T1000 (cell line): Measurements from ENCODE around the gene PLEKHA8.

Experiments
- DNase-seq: peaks from one replicate; lab custom pipeline; 2025; ENCODE audit warnings: mixed read lengths; lab: John Stamatoyannopoulos, UW

PLEKHA8 gene

DNA sequence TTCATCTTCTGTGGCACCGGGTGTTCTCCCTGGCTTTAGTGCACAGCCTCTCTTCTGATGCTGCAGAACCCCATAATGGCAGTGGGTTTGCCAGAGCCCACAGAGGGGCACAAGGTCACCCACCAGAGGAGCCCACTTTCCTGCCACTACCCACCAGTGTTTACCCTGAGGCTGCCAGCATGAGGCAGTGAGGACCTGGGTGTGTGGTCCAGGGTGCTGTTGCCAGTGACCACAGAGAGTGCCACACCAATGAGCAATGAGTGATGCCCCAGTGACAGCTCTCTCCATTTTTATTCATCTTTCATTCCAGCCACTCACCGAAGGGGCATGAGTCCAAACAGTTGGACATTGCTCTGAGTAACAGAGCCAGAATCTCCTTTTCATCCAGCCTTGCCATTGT, 141.4 kb downstream of the PLEKHA8 start:
- peak; percentile 74 for DNase-seq

DNA sequence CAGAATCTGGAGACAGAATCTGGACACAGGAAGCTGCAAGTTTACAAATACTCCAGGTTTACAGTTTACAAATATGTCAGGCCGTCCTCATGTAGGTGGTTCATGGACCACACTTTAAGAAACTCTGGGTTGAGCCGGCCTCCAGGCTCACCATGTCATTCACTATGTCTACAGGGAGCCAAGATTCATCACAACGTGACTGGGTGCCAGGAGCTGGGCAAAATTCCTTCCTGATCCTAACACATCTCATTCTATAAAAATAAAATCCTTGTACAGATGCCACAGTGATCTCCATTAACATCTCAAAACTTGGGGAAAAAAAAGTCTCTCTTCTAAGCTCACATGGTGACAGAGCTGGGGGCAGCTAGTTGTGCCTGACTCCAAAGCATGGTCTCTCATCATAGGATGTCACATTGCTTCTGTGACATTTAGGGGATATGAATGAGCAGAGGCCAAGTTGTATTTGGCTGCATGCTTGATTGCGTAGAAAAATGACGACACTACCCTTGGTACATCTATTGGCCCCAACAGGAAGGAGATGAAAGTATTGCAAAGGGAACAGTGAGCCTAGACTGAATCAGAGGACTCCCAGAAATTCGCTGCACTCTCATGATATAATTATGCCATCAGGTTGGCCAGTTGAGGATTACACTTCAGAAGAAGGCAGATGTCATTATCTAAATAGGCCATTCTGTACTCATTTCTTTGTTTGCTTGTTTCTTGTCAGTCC, 142.4 kb downstream of the PLEKHA8 start:
- no peak for DNase-seq

DNA sequence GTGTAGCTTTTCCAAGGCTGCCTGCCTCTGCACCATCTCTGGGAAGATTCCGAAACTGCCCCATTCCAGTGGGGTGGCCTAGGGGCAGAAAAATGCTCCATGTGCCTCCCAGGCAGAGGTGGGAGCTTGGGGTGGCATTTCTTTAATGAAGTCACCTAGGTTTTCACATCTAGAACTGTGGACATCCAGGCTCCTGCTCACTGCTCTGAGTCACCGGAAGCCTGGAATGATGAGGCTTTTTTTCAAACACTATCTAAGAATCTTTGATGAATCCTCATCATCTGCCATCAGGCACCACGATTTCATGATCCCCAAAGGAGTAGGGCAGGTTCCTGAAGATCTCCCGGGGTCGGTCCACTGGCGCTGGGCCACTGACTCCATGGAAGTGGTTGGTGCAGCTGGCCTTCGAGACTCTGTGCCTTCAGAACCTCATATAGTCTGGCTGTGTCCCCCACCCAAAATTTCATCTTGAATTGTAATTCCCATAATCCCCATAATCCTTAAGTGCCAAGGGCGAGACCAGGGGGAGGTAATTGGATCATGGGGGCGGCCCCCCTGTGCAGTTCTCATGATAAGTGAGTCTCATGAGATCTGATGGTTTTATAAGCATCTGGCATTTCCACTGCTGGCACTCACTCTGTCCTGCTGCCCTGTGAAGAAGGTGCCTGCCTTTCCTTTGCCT, 143.7 kb downstream of the PLEKHA8 start:
- peak; percentile 45 for DNase-seq

DNA sequence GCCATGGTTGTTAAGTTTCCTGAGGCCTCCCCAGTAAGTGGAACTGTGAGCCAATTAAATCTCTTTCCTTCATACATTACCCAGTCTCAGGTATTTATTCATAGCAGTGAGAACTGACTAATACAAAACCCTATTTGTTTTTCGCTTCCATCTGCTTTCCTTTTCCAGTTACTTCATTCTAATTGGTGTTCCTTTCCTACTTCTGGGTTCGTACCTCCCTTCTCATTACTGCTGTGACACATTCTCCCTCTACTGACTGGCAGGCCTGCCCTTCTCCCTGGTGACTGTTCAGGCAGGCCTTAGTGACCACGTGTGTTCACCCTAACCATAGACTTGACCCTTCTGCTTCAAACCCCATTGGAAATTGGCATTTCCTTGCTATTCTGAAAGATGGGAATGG, 144.2 kb downstream of the PLEKHA8 start:
- no peak for DNase-seq

DNA sequence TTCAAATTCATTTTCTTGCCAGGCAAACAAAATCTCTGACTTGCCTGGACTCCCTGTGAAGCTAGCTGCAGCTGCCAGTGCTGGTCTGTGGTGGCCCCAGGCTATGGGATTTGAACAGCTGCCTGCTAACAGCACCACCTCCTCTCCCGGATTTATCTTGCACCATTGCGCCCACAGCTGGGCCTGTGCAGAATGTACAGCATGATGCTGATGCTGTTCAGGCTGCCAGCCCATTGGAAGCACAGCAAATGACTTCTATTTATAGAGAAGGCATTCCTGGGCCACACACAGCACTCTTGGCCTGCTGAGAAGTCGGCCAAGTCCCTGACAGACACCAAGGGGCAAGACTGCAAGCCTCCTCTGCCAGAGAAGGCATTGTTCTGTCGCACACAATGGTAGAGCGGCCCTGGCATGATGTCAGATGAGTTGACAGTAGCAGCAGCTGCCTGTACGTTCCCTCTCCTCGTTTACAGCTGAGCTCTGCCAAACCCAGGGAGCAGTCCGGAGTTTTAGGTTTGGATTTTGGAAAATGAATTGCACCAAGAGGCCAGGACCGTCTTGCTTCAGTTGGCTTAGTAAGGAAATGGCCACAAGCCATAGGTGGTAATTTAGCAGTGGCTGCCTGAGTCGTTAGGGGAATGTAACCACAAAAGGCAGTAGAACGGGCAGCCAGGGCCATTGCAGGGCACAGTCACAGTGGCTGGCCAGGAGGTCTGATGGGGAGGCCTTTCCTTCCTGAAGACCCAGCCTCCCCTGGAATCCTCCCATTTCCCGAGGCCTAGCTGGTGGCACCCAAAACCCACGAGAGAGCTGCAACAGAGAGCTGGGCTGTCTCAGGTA, 145.1 kb downstream of the PLEKHA8 start:
- DNase-seq, result peak; percentile 92

DNA sequence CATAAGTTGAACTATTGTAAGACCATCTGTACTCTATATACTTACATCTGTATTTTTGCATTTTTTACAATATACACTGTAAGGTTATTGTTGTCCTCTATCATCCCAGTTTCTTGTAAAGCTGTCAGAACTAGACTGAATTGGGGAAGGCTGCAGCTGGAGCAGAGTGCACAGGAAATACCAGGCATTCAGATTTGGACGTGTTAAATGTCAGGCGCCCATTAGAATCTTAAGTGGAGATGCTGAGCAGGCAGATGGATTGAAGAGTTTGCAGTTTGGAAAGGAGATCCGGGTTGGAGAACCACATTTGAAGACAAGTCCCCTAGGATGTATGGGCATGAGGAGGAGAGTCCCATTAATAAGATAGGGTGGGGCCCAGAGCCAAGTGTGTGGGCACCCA, 147.0 kb downstream of the PLEKHA8 start:
- DNase-seq, result no peak

DNA sequence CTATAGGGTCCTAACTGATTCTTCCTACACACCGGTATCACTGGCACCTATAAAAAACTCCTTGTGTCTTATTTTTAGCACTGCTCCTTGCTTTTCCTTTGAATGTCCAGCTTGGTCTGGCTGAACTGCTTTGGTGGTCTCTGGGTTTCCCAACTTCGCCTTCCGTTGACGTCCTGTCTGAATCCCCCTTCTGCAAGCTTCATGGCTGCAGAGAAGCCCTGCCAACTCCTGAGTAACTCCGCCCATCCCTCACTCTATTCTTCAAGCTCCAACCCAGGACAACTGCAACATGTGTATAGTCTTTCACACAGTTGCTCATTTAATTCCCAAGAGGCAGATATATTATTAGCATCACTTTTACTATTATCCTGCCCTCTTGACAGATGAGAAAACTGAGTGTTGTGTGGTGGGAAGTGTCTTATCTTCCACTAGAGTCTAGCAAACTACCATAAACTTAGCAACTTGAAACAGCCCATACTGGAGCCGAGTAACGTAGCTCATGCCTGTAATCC, 147.5 kb downstream of the PLEKHA8 start:
- no peak for DNase-seq

DNA sequence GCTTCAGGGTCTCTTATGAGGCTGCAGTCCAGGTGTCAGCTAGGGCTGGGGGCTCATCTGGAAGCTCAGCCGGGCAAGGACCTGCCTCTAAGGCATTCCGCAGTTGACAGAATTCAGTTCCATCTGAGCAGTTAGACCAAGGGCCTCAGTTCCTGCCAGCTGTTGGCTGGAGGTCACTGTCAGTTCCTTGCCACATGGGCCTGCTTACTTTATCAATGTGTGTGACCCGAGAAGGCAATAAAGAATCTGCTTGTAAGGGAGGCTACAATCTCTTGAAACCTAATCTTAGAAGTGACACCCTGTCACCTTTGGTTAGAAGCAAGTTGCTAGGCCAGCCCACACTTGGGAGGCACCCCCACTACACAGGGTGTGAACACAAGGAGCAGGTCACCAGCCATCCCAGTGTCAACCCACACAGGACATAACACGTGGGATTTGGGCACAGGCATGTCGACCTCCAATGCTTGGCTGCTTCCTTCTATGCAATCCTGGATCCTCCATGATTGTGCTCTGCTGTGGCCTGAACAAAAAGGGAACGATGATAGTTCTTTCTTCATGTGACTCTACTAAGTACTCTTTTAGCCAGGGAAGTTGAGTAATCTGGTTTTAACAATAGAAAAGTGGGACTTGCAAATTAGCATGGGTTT, 148.4 kb downstream of the PLEKHA8 start:
- no peak for DNase-seq

DNA sequence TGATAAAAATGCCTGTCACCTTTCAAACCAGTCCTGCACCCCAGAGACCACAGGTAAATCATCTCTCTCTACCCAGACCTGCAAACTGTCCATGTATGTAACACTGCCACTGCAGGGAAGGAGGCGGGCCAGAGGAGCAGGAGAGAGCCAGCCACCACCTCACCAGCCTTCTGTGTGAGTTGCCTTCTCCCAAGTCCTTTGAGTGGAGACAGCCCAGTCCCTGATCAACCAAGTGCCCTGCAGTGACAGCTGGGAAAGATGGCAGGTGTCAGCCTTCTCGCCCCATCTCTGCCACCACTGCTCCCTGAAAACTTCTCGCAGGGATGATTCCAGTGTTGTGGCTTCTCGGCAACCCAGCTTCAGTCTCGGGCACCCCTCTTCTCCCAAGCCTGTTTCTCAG, 149.0 kb downstream of the PLEKHA8 start:
- DNase-seq, result no peak

DNA sequence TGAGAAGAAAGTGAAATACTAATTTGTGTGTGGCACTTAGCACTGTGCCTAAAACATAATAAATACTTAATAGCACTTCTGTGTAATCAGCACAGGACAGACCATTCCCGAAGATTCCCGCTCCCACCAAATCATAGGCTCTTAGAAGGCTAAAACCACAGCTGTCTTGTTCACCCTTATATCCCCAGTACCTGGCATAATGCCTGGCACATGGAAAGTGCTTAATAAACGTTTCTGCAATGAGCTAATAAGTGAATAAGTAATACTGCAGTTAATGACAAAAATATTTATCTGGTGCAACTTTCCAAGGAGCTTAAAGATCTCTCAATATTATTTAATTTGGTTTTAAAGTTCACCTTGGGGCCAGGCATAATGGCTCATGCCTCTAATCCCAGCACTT, 149.8 kb downstream of the PLEKHA8 start:
- DNase-seq, result no peak

DNA sequence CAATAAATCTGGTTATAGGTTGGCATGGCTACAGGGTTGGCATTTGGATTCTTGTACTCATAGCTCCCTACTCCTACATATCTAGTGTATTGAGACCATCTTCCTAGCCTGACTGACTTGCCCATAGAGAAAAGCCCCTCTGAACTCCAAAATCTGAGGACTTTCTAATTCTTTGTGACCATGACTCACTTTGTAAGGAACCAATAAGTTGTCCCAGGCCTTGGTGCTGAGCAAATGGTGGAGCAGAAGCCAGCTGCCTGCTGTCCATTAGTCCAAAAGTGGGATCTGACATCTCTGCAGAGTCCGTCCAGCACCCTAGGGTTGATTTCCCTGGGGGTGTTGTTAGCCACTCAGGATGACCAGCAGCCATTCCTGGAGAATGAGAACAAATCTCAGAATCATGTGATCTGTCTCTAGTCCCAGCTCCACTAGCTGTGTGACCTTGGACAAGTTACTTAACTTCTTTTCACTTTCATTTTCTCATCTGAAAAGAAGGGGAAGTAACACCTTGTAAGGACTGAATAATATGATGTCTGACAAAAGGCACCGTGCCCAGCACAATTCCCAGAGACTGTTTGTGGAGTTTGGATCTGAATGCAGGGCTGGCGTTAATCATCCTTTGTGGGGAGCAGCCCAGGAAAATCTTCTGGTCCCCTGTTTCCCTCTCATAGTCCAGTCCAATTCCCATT, 150.7 kb downstream of the PLEKHA8 start:
- DNase-seq, result no peak
